K562 (cell line): ENCODE measurements around the gene CENPU. TPM values are rescaled to one million over a fixed set of nuclear protein-coding genes. Genes with fewer than 3 reads are reported as not detected.
A peak's percentile ranks its signal among the peaks of the same experiment; 100 is the strongest.

ENCODE experiments used
- ATAC-seq: fragments of 200-7000 bp; cut with Tn5 transposase; 3 replicates; pipeline ENCODE4 v1.9.1; 2020; ENCODE audit warnings: moderate library complexity
- BruUV-seq: library from RNA; stranded (reverse); fragments of 400-500 nt; replicated peaks from 2 replicates; lab custom pipeline; 2021; lab: Mats Ljungman, UMichigan
- CTCF ChIA-PET: fragments of 300-600 bp; formaldehyde crosslinking; extraction: SDS; loops from one replicate; lab custom pipeline; 2021; ENCODE audit warnings: low intra/inter-chr PET ratio; lab: Yijun Ruan, JAX
- POLR2A ChIA-PET: fragments of 300-600, 350-650 bp; sonication (Branson Sonifier 250); formaldehyde crosslinking; extraction: SDS; loops from one replicate; lab custom pipeline; 2021; ENCODE audit warnings: antibody characterized with exemption, inconsistent platforms; lab: Yijun Ruan, JAX
- DNase-seq, 4 experiments: peaks; one replicate each; pipeline versions ENCODE4 v3.0.0 to v3.0.0-alpha.2; 2011 to 2018; ENCODE audit warnings: low spot score in 3 of 4, mixed read lengths in 3 of 4; ENCODE audit errors: extremely low read depth in 1 of 4
- FAIRE-seq: peaks from 2 replicates; lab custom pipeline; 2011; peaks lifted over from hg19 to GRCh38; lab: Jason Lieb, UNC
- H2AFZ ChIP-seq: 2 replicates; pipeline ENCODE4 v1.6.0; 2011; ENCODE audit warnings: low read depth, low read length, control low read depth, inconsistent platforms
- H3K27ac ChIP-seq: fragments of 200-600 bp; 3 replicates; pipeline ENCODE4 v1.8.0; 2011; ENCODE audit warnings: low read depth, mild to moderate bottlenecking, control low read depth, inconsistent platforms, low read length, moderate library complexity, mixed read lengths; ENCODE audit errors: extremely low read depth
- H3K27me3 ChIP-seq, 2 experiments: fragments of 300-600 bp in 1 of 2; 2 replicates in 1 of 2; 3 replicates in 1 of 2; pipeline versions ENCODE4 v1.6.0 to v1.8.0; 2011; ENCODE audit warnings: inconsistent platforms in 2 of 2, low read length in 2 of 2, mild to moderate bottlenecking in 1 of 2, mixed read lengths in 1 of 2, moderate library complexity in 1 of 2; ENCODE audit not compliant: control insufficient read depth in 2 of 2, insufficient read depth in 2 of 2
- H3K36me3 ChIP-seq: fragments of 300-600 bp; 3 replicates; pipeline ENCODE4 v1.8.0; 2011; ENCODE audit warnings: mild to moderate bottlenecking, low read length, inconsistent platforms; ENCODE audit not compliant: control insufficient read depth, insufficient read depth
- H3K4me1 ChIP-seq, 2 experiments: fragments of 200-600 bp in 1 of 2; replicated peaks in 1 of 2; 2 replicates in 1 of 2; 3 replicates in 1 of 2; pipeline versions ENCODE4 v1.5.1 to v1.8.0; 2011; ENCODE audit warnings: inconsistent platforms in 2 of 2, low read length in 2 of 2, mild to moderate bottlenecking in 1 of 2, mixed read lengths in 1 of 2, moderate library complexity in 1 of 2; ENCODE audit not compliant: control insufficient read depth in 2 of 2, insufficient read depth in 2 of 2
- H3K4me2 ChIP-seq: 2 replicates; pipeline ENCODE4 v1.6.1; 2011; ENCODE audit warnings: low read length, control low read depth, inconsistent platforms, mixed read lengths; ENCODE audit not compliant: insufficient read depth
- H3K4me3 ChIP-seq: fragments of 200-600 bp; sonication (generic), shearing (Covaris generic); 2 replicates; pipeline ENCODE4 v1.5.1; 2016; ENCODE audit warnings: control low read depth, inconsistent platforms
- H3K79me2 ChIP-seq: fragments of 200-600 bp; 3 replicates; pipeline ENCODE4 v1.8.0; 2011; ENCODE audit warnings: low read length, inconsistent platforms; ENCODE audit not compliant: control insufficient read depth, insufficient read depth
- H3K9ac ChIP-seq, 2 experiments: 2 replicates each; pipeline versions ENCODE4 v1.6.0 to v1.6.1; 2011; ENCODE audit warnings: low read depth in 2 of 2, low read length in 2 of 2, control low read depth in 1 of 2, inconsistent platforms in 1 of 2, mild to moderate bottlenecking in 1 of 2, mixed read lengths in 1 of 2; ENCODE audit not compliant: insufficient read depth in 1 of 2
- H3K9me1 ChIP-seq: one replicate; pipeline ENCODE4 v1.6.0; 2011; ENCODE audit warnings: inconsistent platforms, mild to moderate bottlenecking, low read length, moderate library complexity; ENCODE audit not compliant: control insufficient read depth, insufficient read depth
- H3K9me3 ChIP-seq: replicated peaks from 2 replicates; pipeline ENCODE4 v1.5.1; 2011; ENCODE audit warnings: low read depth, low read length, inconsistent platforms; ENCODE audit not compliant: control insufficient read depth, insufficient read depth
- H4K20me1 ChIP-seq: replicated peaks from 2 replicates; pipeline ENCODE4 v1.6.1; 2011; ENCODE audit warnings: low read length, inconsistent platforms, mixed read lengths; ENCODE audit not compliant: control insufficient read depth, insufficient read depth
- DDX20 ChIP-seq: fragments of 450-650 bp; IDR thresholded peaks from 2 replicates; pipeline ENCODE4 v1.6.1; 2016; ENCODE audit warnings: missing genetic modification characterization, low read depth, mild to moderate bottlenecking, missing compliant biosample characterization, moderate library complexity
- ETV6 ChIP-seq, 3 experiments: fragments of 150-350 bp in 1 of 3; sonication (generic) in 1 of 3; formaldehyde crosslinking in 1 of 3; IDR thresholded peaks; 2 replicates each; pipeline versions ENCODE4 v1.6.1 to v1.8.0; 2014 to 2022; ENCODE audit warnings: borderline replicate concordance in 2 of 3, low read depth in 2 of 3, antibody characterized with exemption in 1 of 3, low read length in 1 of 3, mild to moderate bottlenecking in 1 of 3, missing genetic modification reagents in 1 of 3
- FOXO4 ChIP-seq: fragments of 450-650 bp; formaldehyde crosslinking; IDR thresholded peaks from 2 replicates; pipeline ENCODE4 v1.4.0; 2020; ENCODE audit warnings: mild to moderate bottlenecking, moderate library complexity
- POLR2G ChIP-seq: fragments of 200-400 bp; formaldehyde crosslinking; IDR thresholded peaks from 2 replicates; pipeline ENCODE4 v1.6.1; 2017; ENCODE audit warnings: low read depth, mild to moderate bottlenecking, antibody characterized with exemption, low read length, moderate library complexity
- RBFOX2 ChIP-seq: fragments of 200-400 bp; formaldehyde crosslinking; IDR thresholded peaks from 2 replicates; pipeline ENCODE4 v1.6.1; 2017; ENCODE audit warnings: low read depth, mild to moderate bottlenecking, low read length, moderate library complexity
- TAF1 ChIP-seq: IDR thresholded peaks from 2 replicates; pipeline ENCODE4 v1.6.1; 2011; ENCODE audit warnings: mild to moderate bottlenecking, low read length, moderate library complexity; ENCODE audit not compliant: insufficient read depth, control insufficient read depth, severe bottlenecking; ENCODE audit errors: extremely low read depth
- TBL1XR1 ChIP-seq, 2 experiments: IDR thresholded peaks; 2 replicates each; pipeline ENCODE4 v1.6.1; 2012; ENCODE audit warnings: improper control_type of control experiment in 2 of 2, low read length in 2 of 2, mild to moderate bottlenecking in 1 of 2
- TCF3 ChIP-seq: sonication (generic); formaldehyde crosslinking; IDR thresholded peaks from 2 replicates; pipeline ENCODE4 v1.4.0; 2020; ENCODE audit warnings: mild to moderate bottlenecking, missing genetic modification reagents
- WGBS: fragments of 100-300 bp; shearing (Covaris generic); methylation state at CpG from one replicate; pipeline ENCODE4 v1.1.6; 2016; ENCODE audit warnings: low coverage, mixed read lengths; ENCODE audit not compliant: insufficient coverage; ENCODE audit errors: missing lambda C conversion rate; 5-methylcytosine and 5-hydroxymethylcytosine counted together
- in situ Hi-C: fragments of 300-500 bp; cut with MboI; formaldehyde crosslinking; loops from 4 replicates; pipeline ENCODE4 v1.15.0; 2018; ENCODE audit warnings: inconsistent platforms, mixed read lengths
- intact Hi-C: fragments of 100-400 bp; cut with micrococcal nuclease; formaldehyde crosslinking; loops from 2 replicates; pipeline ENCODE4 v1.14.2; 2022
- polyA plus RNA-seq, 8 experiments: library from polyadenylated mRNA; depleted of rRNA in 4 of 8; stranded (reverse) in 5 of 8; unstranded in 3 of 8; fragments of >200 nt; fragmentation: Nextera tagmentation in 2 of 8; fragmentation: Illumina TruSeq in 1 of 8; extraction: Ambion mirVana in 2 of 8; extraction: Trizol in 1 of 8; gene quantifications; 2 replicates each; pipeline versions ENCODE4 v1.2.1 to v1.2.3, GENCODE V29; 2011 to 2014; ENCODE audit warnings: inconsistent platforms in 1 of 8, missing spikeins in 1 of 8
- total RNA-seq, 7 experiments: library from RNA; depleted of rRNA in 6 of 7; stranded (reverse); fragments of >200 nt in 6 of 7; fragmentation: Illumina TruSeq in 2 of 7; extraction: Trizol in 2 of 7; gene quantifications; 2 replicates each; pipeline versions ENCODE4 v1.2.1 to v1.2.3, GENCODE V29; 2011 to 2021; ENCODE audit warnings: low replicate concordance in 1 of 7

The CENPU gene
- total and polyA plus RNA-seq, 9 of the 15 experiments (the other 6 are each of a cell fraction or from before 2014, with no cell fraction given) = 39.4 to 98.7 (median 84.3) TPM

- no peak for FAIRE-seq
- no TSS peak for BruUV-seq
- no peak overlapping the region for H3K27ac ChIP-seq
Measured at GRCh38 chr4:184729946-184730345, 4.0 kb downstream of the CENPU start.

More at GRCh38 chr4:184729946-184730345, 4.0 kb downstream of the CENPU start:
- peaks cover 55% of the 10 kb centered on the region for H3K79me2 ChIP-seq
- no peaks in the 10 kb centered on the region for H3K9me1 ChIP-seq
- no peak for DNase-seq
- H3K4me2 ChIP-seq = no peak overlapping the region
- no peaks in the 10 kb centered on the region for H3K9me3 ChIP-seq
- H3K4me1 ChIP-seq = peaks cover 0 to 8% of the 10 kb centered on the region in 2 experiments; a peak in 1 of 5 replicates
- CTCF ChIA-PET = no interaction called here
- H2AFZ ChIP-seq = no peak overlapping the region
- POLR2A ChIA-PET = interaction anchor here (0.6 to 1.6 kb wide), 2 partner anchors 8 to 366 kb away, joined by 4 read pairs; no protein-coding TSS in a partner anchor
- no peak for ATAC-seq
- no peak overlapping the region for H3K4me3 ChIP-seq
- intact Hi-C loops = loop anchor here (10.0 kb wide), 1 partner anchor 465 kb away; no protein-coding TSS in a partner anchor
- TF ChIP-seq RBFOX2 (no peak), TCF3 (CRISPR knock-in tag) (no peak), ETV6 (IDR thresholded peaks at IDR 0.05; ENCODE audit: borderline replicate concordance in 1 of 2, low read depth in 2 of 2, low read length in 1 of 2) (no peak), ETV6 (CRISPR knock-in tag; IDR thresholded peaks at IDR 0.05; ENCODE audit: borderline replicate concordance) (no peak), POLR2G (no peak), FOXO4 (CRISPR knock-in tag) (no peak), TBL1XR1 (IDR thresholded peaks at IDR 0.05; ENCODE audit: low read length in 2 of 2) (no peak), DDX20 (tag) (no peak), TAF1 (no peak)
- H3K9ac ChIP-seq = 0 out of 4 replicates have a peak overlapping the region, but pooled peaks of 1 of the 2 experiments have one; percentile 11
- in situ Hi-C loops = no loop called here
- H4K20me1 ChIP-seq = no peaks in the 10 kb centered on the region
- H3K36me3 ChIP-seq = peaks cover 70% of the 10 kb centered on the region
- H3K27me3 ChIP-seq = no peaks in the 10 kb centered on the region
- 92% methylated on average over 5 of the region's 5 CpGs for WGBS
